Smooth muscle cell (in vitro differentiated cells): ENCODE results near the gene ZNF391. TPM values are rescaled to one million over a fixed set of nuclear protein-coding genes. Genes with fewer than 3 reads are reported as not detected.

ENCODE experiments used
- DNase-seq: peaks from one replicate; lab custom pipeline; 2025; ENCODE audit not compliant: unreplicated experiment; lab: John Stamatoyannopoulos, UW
- H2AFZ ChIP-seq: fragments of 200-600 bp; sonication (generic); 2 replicates; pipeline ENCODE4 v1.6.0; 2016; ENCODE audit warnings: antibody characterized with exemption, low read depth, mild to moderate bottlenecking
- H3F3A ChIP-seq: fragments of 200-600 bp; sonication (generic); 2 replicates; pipeline ENCODE4 v1.6.0; 2017; ENCODE audit warnings: antibody characterized with exemption, low read depth
- H3K27ac ChIP-seq: fragments of 200-600 bp; sonication (generic); 2 replicates; pipeline ENCODE4 v1.5.1; 2016; ENCODE audit warnings: low read depth, mild to moderate bottlenecking
- H3K27me3 ChIP-seq: fragments of 200-600 bp; sonication (generic); 2 replicates; pipeline ENCODE4 v1.6.1; 2016; ENCODE audit warnings: low read depth, mild to moderate bottlenecking
- H3K36me3 ChIP-seq: fragments of 200-600 bp; sonication (generic); 2 replicates; pipeline ENCODE4 v1.5.1; 2016; ENCODE audit warnings: low read depth
- H3K4me1 ChIP-seq: fragments of 200-600 bp; sonication (generic); 2 replicates; pipeline ENCODE4 v1.5.1; 2016; ENCODE audit warnings: low read depth
- H3K4me2 ChIP-seq: fragments of 200-600 bp; sonication (generic); 2 replicates; pipeline ENCODE4 v1.6.0; 2016; ENCODE audit warnings: mild to moderate bottlenecking
- H3K4me3 ChIP-seq: fragments of 200-600 bp; sonication (generic); 2 replicates; pipeline ENCODE4 v1.5.1; 2016; ENCODE audit warnings: mild to moderate bottlenecking
- H3K79me2 ChIP-seq: fragments of 200-600 bp; sonication (generic); 2 replicates; pipeline ENCODE4 v1.6.0; 2016; ENCODE audit warnings: low read depth, mild to moderate bottlenecking
- H3K9ac ChIP-seq: fragments of 200-600 bp; sonication (generic); 2 replicates; pipeline ENCODE4 v1.6.0; 2016; ENCODE audit warnings: low read depth
- H3K9me3 ChIP-seq: fragments of 200-600 bp; sonication (generic); replicated peaks from 2 replicates; pipeline ENCODE4 v1.5.1; 2016; ENCODE audit warnings: low read depth
- H4K20me1 ChIP-seq: fragments of 200-600 bp; sonication (generic); 2 replicates; pipeline ENCODE4 v1.6.0; 2016; ENCODE audit warnings: low read depth
- WGBS: methylation state at CpG from one replicate; pipeline ENCODE4 v1.1.7; 2016; ENCODE audit warnings: low lambda C conversion rate; 5-methylcytosine and 5-hydroxymethylcytosine counted together
- polyA plus RNA-seq: library from polyadenylated mRNA; unstranded; fragments of >200 nt; fragmentation: Nextera tagmentation; extraction: Ambion mirVana; gene quantifications from 2 replicates; pipeline ENCODE4 v1.2.1, GENCODE V29; 2016
- total RNA-seq: library from RNA; depleted of rRNA; stranded (reverse); fragments of >200 nt; gene quantifications from 2 replicates; pipeline ENCODE4 v1.2.3, GENCODE V29; 2014
- TF ChIP-seq, protein P1 (sequence below): fragments of 200-600 bp; sonication (generic); IDR thresholded peaks from 2 replicates; pipeline ENCODE4 v1.5.1; 2017; ENCODE audit warnings: borderline replicate concordance, mild to moderate bottlenecking, antibody characterized with exemption; ENCODE audit not compliant: insufficient read depth, poor library complexity, severe bottlenecking

Gene ZNF391
- total and polyA plus RNA-seq, 2 experiments from 2014 or later = 6.4 to 8.2 TPM

GRCh38 chr6:27368202-27368601, 20.4 kb upstream of the ZNF391 start:
- 95% methylated on average over 5 of the region's 5 CpGs for WGBS
- no peak for DNase-seq
- no peak overlapping the region for H3K4me3 ChIP-seq

DNA sequence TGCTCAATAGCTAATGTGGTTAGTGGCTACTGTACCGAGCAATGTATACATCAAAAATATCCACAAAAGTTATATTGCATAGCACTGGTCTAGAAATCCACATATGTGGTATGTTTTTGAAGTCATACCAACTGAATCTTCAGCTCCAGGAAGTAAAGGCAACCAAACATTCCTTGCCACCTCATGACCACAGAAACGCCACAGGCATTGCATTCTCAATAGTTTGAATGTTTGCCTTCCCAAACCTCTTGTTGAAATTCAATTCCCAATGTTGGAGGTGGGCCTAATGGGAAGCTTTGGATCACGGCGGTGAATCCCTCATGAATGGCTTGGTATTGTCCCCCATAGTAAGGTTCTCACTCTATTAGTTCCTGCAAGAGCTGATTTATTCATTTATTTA, 18.2 kb upstream of the ZNF391 start:
- H3K9me3 ChIP-seq = no peaks in the 10 kb centered on the region
- no peak for DNase-seq
- H2AFZ ChIP-seq = no peak overlapping the region
- no peak overlapping the region for H3K4me3 ChIP-seq
- no peak overlapping the region for H3K27ac ChIP-seq
- peaks cover 2% of the 10 kb centered on the region for H3K4me1 ChIP-seq
- no peaks in the 10 kb centered on the region for H4K20me1 ChIP-seq
- H3K79me2 ChIP-seq = no peaks in the 10 kb centered on the region
- H3K9ac ChIP-seq = no peak overlapping the region
- H3K27me3 ChIP-seq = no peaks in the 10 kb centered on the region
- no peaks in the 10 kb centered on the region for H3F3A ChIP-seq
- H3K4me2 ChIP-seq = no peak overlapping the region
- no peaks in the 10 kb centered on the region for H3K36me3 ChIP-seq
- 91% methylated on average over 4 of the region's 4 CpGs for WGBS
- TF ChIP-seq, protein P1, sequence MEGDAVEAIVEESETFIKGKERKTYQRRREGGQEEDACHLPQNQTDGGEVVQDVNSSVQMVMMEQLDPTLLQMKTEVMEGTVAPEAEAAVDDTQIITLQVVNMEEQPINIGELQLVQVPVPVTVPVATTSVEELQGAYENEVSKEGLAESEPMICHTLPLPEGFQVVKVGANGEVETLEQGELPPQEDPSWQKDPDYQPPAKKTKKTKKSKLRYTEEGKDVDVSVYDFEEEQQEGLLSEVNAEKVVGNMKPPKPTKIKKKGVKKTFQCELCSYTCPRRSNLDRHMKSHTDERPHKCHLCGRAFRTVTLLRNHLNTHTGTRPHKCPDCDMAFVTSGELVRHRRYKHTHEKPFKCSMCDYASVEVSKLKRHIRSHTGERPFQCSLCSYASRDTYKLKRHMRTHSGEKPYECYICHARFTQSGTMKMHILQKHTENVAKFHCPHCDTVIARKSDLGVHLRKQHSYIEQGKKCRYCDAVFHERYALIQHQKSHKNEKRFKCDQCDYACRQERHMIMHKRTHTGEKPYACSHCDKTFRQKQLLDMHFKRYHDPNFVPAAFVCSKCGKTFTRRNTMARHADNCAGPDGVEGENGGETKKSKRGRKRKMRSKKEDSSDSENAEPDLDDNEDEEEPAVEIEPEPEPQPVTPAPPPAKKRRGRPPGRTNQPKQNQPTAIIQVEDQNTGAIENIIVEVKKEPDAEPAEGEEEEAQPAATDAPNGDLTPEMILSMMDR = no peak

More at GRCh38 chr6:27368202-27368601, 20.4 kb upstream of the ZNF391 start:
- TF ChIP-seq, protein P1 = no peak
- Histone ChIP-seq H3F3A (no peaks in the 10 kb centered on the region), H3K4me1 (no peaks in the 10 kb centered on the region), H3K9ac (no peak overlapping the region), H3K27ac (no peak overlapping the region), H3K4me2 (no peak overlapping the region), H4K20me1 (no peaks in the 10 kb centered on the region), H3K36me3 (peaks cover 3% of the 10 kb centered on the region), H2AFZ (no peak overlapping the region), H3K27me3 (no peaks in the 10 kb centered on the region), H3K9me3 (peaks cover 7% of the 10 kb centered on the region), H3K79me2 (no peaks in the 10 kb centered on the region)

DNA sequence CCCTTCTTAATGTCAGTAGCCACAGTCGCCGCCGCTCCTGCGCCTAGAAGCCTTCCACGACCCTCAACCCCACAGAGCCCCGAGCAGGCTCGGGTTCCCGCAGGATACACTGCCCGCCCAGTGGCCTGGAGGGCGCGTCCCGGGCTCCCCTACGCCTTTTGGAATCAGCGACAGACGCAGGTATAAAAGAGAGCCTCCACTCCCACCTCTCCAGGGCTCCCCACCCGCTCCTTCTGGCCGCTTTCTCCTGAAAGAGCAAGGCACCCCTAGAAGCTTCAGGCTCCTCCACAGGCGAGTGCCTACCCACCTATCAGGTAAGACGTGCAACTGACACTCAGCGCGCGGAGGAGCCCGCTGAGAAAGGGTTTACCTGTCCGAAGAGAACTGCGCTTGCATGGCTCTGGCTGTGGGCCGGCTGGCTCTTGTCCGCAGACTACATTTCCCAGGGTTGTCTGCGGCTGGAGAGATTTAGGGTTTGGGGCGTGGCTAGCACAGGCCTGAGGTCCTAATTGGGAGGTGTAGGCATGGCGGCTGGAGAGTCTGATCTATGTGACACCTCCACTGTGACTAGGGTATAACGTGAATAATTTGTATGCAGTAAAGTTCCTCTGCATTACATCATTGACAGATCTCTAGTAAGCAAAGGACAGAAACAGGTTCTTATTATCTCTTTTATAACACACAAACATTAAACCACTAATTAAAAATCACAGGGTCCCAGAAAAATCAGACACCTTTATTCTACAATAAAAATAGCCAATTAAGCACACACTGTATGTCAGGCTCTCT, 13.5 kb upstream of the ZNF391 start:
- 1% methylated on average over 31 of the region's 31 CpGs for WGBS
- Histone ChIP-seq H4K20me1 (no peaks in the 10 kb centered on the region), H3K4me1 (peaks cover 6% of the 10 kb centered on the region), H2AFZ (peak overlapping the region; percentile 100), H3K9me3 (no peaks in the 10 kb centered on the region), H3K27me3 (no peaks in the 10 kb centered on the region), H3K4me3 (peak overlapping the region; percentile 98), H3K36me3 (no peaks in the 10 kb centered on the region), H3F3A (no peaks in the 10 kb centered on the region), H3K4me2 (peak overlapping the region; percentile 98), H3K9ac (peak overlapping the region; percentile 83), H3K79me2 (no peaks in the 10 kb centered on the region), H3K27ac (peak overlapping the region; percentile 47)
- peak; percentile 13 for DNase-seq
- TF ChIP-seq, protein P1 = no peak
